ENCODE data around the gene TBC1D10A. TPM values are rescaled to one million over a fixed set of nuclear protein-coding genes. Genes with fewer than 3 reads are reported as not detected.
A peak's percentile ranks its signal among the peaks of the same experiment; 100 is the strongest.

The TBC1D10A gene
- total and polyA plus RNA-seq, 2 experiments from 2014 or later: 3.3 to 8.8 TPM

DNA sequence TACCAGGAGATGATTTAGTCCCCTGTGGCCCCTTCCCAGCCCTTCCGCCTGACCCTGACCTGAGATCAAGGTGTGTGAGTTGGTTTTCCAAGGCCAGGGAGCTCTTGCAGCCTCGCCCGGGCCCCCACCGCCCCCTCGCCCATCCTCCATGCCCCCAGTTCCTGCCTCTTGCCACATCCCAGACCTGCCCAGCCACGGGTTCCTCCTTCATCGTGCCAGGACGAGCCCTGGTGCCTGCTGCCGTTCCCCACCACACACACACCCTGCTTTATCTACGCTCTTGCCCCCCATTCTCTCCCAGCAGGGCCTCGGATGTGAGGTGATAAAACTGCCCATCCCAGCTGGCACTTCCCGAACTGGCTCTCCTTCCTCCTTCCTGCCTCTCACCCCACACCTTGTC is 78.8 kb downstream of the TBC1D10A start (continued):
- TF ChIP-seq, protein P1, sequence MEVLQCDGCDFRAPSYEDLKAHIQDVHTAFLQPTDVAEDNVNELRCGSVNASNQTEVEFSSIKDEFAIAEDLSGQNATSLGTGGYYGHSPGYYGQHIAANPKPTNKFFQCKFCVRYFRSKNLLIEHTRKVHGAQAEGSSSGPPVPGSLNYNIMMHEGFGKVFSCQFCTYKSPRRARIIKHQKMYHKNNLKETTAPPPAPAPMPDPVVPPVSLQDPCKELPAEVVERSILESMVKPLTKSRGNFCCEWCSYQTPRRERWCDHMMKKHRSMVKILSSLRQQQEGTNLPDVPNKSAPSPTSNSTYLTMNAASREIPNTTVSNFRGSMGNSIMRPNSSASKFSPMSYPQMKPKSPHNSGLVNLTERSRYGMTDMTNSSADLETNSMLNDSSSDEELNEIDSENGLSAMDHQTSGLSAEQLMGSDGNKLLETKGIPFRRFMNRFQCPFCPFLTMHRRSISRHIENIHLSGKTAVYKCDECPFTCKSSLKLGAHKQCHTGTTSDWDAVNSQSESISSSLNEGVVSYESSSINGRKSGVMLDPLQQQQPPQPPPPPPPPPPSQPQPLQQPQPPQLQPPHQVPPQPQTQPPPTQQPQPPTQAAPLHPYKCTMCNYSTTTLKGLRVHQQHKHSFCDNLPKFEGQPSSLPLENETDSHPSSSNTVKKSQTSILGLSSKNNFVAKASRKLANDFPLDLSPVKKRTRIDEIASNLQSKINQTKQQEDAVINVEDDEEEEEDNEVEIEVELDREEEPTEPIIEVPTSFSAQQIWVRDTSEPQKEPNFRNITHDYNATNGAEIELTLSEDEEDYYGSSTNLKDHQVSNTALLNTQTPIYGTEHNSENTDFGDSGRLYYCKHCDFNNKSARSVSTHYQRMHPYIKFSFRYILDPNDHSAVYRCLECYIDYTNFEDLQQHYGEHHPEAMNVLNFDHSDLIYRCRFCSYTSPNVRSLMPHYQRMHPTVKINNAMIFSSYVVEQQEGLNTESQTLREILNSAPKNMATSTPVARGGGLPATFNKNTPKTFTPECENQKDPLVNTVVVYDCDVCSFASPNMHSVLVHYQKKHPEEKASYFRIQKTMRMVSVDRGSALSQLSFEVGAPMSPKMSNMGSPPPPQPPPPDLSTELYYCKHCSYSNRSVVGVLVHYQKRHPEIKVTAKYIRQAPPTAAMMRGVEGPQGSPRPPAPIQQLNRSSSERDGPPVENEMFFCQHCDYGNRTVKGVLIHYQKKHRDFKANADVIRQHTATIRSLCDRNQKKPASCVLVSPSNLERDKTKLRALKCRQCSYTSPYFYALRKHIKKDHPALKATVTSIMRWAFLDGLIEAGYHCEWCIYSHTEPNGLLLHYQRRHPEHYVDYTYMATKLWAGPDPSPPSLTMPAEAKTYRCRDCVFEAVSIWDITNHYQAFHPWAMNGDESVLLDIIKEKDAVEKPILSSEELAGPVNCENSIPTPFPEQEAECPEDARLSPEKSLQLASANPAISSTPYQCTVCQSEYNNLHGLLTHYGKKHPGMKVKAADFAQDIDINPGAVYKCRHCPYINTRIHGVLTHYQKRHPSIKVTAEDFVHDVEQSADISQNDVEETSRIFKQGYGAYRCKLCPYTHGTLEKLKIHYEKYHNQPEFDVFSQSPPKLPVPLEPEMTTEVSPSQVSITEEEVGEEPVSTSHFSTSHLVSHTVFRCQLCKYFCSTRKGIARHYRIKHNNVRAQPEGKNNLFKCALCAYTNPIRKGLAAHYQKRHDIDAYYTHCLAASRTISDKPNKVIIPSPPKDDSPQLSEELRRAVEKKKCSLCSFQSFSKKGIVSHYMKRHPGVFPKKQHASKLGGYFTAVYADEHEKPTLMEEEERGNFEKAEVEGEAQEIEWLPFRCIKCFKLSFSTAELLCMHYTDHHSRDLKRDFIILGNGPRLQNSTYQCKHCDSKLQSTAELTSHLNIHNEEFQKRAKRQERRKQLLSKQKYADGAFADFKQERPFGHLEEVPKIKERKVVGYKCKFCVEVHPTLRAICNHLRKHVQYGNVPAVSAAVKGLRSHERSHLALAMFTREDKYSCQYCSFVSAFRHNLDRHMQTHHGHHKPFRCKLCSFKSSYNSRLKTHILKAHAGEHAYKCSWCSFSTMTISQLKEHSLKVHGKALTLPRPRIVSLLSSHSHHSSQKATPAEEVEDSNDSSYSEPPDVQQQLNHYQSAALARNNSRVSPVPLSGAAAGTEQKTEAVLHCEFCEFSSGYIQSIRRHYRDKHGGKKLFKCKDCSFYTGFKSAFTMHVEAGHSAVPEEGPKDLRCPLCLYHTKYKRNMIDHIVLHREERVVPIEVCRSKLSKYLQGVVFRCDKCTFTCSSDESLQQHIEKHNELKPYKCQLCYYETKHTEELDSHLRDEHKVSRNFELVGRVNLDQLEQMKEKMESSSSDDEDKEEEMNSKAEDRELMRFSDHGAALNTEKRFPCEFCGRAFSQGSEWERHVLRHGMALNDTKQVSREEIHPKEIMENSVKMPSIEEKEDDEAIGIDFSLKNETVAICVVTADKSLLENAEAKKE (CRISPR knock-in tag; IDR thresholded peaks at IDR 0.05): no peak
- TF ChIP-seq EZH2 (IDR thresholded peaks at IDR 0.05; ENCODE audit: low read depth, unreplicated experiment) (no peak), NANOG (IDR thresholded peaks at IDR 0.05; ENCODE audit: borderline replicate concordance) (no peak), ZNF114 (CRISPR knock-in tag; IDR thresholded peaks at IDR 0.05) (no peak), ZNF331 (CRISPR knock-in tag; IDR thresholded peaks at IDR 0.05; ENCODE audit: low read depth) (no peak), STAT1 (IDR thresholded peaks at IDR 0.05; ENCODE audit: unreplicated experiment) (no peak)
- TF ChIP-seq, protein P2, sequence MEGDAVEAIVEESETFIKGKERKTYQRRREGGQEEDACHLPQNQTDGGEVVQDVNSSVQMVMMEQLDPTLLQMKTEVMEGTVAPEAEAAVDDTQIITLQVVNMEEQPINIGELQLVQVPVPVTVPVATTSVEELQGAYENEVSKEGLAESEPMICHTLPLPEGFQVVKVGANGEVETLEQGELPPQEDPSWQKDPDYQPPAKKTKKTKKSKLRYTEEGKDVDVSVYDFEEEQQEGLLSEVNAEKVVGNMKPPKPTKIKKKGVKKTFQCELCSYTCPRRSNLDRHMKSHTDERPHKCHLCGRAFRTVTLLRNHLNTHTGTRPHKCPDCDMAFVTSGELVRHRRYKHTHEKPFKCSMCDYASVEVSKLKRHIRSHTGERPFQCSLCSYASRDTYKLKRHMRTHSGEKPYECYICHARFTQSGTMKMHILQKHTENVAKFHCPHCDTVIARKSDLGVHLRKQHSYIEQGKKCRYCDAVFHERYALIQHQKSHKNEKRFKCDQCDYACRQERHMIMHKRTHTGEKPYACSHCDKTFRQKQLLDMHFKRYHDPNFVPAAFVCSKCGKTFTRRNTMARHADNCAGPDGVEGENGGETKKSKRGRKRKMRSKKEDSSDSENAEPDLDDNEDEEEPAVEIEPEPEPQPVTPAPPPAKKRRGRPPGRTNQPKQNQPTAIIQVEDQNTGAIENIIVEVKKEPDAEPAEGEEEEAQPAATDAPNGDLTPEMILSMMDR (conservative IDR thresholded peaks at IDR 0.05; ENCODE audit: low read depth in 2 of 2): no peak

DNA sequence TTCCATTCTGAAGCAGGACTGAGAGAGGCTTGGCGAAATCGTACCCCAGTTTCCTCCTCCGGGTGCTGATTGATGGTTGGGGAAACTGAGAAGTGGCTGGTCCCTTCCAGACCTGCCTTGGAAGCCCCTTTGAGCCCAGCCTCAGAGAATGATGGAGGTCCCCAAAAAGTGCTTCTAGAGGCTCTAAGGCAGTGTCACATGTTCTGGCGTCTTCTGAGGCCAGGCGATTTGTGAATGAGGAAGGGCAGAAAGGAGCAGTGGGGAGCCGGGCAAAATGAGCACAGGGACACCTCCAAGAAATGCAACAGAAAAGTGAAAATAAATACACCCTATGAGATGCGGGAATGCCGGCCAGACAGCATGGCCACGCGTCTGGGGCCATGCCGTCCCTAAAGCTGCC is 79.2 kb downstream of the TBC1D10A start:
- Histone ChIP-seq H3K4me1 (ENCODE audit: insufficient read depth) (peaks cover 13% of the 10 kb centered on the region), H2AFZ (no peak overlapping the region), H3K4me2 (peak overlapping the region; percentile 99), H3K36me3 (ENCODE audit: insufficient read depth) (no peaks in the 10 kb centered on the region), H3K9me2 (ENCODE audit: insufficient read depth) (no peaks in the 10 kb centered on the region), H3K4me3 (no peak overlapping the region; the same call in 1 of the 2 replicates), H3K27me3 (ENCODE audit: insufficient read depth) (no peaks in the 10 kb centered on the region), H3K27ac (ENCODE audit: low read depth) (no peak overlapping the region), H3F3A (replicated peaks; ENCODE audit: low read depth) (no peaks in the 10 kb centered on the region), H4K20me1 (replicated peaks; ENCODE audit: insufficient read depth) (no peaks in the 10 kb centered on the region), H3K79me2 (replicated peaks; ENCODE audit: insufficient read depth) (no peaks in the 10 kb centered on the region)
- DNase-seq (ENCODE audit: low spot score): no peak
- Mint-ChIP-seq H3K27me3 (ENCODE audit: insufficient read depth, low read depth, poor library complexity) (peaks cover 14% of the 10 kb centered on the region), H3K36me3 (ENCODE audit: low read depth) (peaks cover 19% of the 10 kb centered on the region), H3K4me1 (peaks cover 35% of the 10 kb centered on the region), H3K27ac (no peak overlapping the region), H3K4me3 (peak overlapping the region; percentile 87; the same call in 2 of the 3 replicates), H3K9me3 (no peaks in the 10 kb centered on the region)
- no peak for ATAC-seq
- TF ChIP-seq, protein P3, sequence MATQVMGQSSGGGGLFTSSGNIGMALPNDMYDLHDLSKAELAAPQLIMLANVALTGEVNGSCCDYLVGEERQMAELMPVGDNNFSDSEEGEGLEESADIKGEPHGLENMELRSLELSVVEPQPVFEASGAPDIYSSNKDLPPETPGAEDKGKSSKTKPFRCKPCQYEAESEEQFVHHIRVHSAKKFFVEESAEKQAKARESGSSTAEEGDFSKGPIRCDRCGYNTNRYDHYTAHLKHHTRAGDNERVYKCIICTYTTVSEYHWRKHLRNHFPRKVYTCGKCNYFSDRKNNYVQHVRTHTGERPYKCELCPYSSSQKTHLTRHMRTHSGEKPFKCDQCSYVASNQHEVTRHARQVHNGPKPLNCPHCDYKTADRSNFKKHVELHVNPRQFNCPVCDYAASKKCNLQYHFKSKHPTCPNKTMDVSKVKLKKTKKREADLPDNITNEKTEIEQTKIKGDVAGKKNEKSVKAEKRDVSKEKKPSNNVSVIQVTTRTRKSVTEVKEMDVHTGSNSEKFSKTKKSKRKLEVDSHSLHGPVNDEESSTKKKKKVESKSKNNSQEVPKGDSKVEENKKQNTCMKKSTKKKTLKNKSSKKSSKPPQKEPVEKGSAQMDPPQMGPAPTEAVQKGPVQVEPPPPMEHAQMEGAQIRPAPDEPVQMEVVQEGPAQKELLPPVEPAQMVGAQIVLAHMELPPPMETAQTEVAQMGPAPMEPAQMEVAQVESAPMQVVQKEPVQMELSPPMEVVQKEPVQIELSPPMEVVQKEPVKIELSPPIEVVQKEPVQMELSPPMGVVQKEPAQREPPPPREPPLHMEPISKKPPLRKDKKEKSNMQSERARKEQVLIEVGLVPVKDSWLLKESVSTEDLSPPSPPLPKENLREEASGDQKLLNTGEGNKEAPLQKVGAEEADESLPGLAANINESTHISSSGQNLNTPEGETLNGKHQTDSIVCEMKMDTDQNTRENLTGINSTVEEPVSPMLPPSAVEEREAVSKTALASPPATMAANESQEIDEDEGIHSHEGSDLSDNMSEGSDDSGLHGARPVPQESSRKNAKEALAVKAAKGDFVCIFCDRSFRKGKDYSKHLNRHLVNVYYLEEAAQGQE (IDR thresholded peaks at IDR 0.05; ENCODE audit: unreplicated experiment): no peak
- no peak for TF ChIP-seq ZNF114 (CRISPR knock-in tag; IDR thresholded peaks at IDR 0.05)
- no peak for TF ChIP-seq NANOG (IDR thresholded peaks at IDR 0.05; ENCODE audit: borderline replicate concordance)
